ENCODE data around the gene CGB8.
"Not testable (repeated sequence)": the region's sequence is repeated elsewhere in the genome, so short reads cannot be mapped to it uniquely, and the experiment has no call there.

DNA sequence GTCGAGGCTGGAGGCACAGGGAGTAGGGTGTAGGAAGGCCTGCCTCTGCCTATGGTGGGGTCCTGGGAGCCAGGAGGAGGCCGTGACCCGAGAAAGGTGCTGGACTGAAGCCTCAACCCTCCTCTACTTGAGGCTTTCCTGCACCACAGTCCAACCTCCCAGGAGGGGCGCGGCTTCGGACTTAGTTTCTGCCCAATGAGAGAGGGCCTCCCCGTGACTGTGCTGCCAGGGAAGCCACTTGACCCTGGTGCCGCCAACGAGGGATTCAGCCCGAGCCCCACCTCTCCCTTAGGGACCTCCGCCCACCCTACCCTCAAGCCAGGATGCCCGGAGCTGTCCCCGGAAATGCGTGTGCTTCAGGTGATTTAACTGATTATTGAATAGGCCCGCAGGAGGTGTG is 24.7 kb downstream of the CGB8 start, which contains the start of gene CGB3:
- TF ChIP-seq, protein P1, sequence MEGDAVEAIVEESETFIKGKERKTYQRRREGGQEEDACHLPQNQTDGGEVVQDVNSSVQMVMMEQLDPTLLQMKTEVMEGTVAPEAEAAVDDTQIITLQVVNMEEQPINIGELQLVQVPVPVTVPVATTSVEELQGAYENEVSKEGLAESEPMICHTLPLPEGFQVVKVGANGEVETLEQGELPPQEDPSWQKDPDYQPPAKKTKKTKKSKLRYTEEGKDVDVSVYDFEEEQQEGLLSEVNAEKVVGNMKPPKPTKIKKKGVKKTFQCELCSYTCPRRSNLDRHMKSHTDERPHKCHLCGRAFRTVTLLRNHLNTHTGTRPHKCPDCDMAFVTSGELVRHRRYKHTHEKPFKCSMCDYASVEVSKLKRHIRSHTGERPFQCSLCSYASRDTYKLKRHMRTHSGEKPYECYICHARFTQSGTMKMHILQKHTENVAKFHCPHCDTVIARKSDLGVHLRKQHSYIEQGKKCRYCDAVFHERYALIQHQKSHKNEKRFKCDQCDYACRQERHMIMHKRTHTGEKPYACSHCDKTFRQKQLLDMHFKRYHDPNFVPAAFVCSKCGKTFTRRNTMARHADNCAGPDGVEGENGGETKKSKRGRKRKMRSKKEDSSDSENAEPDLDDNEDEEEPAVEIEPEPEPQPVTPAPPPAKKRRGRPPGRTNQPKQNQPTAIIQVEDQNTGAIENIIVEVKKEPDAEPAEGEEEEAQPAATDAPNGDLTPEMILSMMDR (conservative IDR thresholded peaks at IDR 0.05 in 1 of 2, IDR thresholded peaks at IDR 0.05 in 1 of 2; ENCODE audit: extremely low read depth in 1 of 2, insufficient read depth in 1 of 2, low read depth in 1 of 2, low read length in 2 of 2), result not testable (repeated sequence)
- TF ChIP-seq EZH2 (IDR thresholded peaks at IDR 0.05; ENCODE audit: borderline replicate concordance, low read length), result not testable (repeated sequence)

Data from mammary epithelial cell (primary cell).